GM12878 (cell line): ENCODE measurements around the gene APH1B. TPM values are rescaled to one million over a fixed set of nuclear protein-coding genes. Genes with fewer than 3 reads are reported as not detected.
A peak's percentile ranks its signal among the peaks of the same experiment; 100 is the strongest.

Experiments
- ATF2 ChIP-seq: IDR thresholded peaks from 2 replicates; pipeline ENCODE4 v1.6.1; 2012; ENCODE audit warnings: low read length, inconsistent platforms
- HSF1 ChIP-seq: fragments of 150-350 bp; IDR thresholded peaks from 2 replicates; pipeline ENCODE4 v1.6.1; 2014; ENCODE audit warnings: mild to moderate bottlenecking, low read depth, low read length
- IKZF1 ChIP-seq: fragments of 450-650 bp; conservative IDR thresholded peaks from 2 replicates; pipeline ENCODE4 v1.6.1; 2017; ENCODE audit warnings: antibody characterized with exemption, mild to moderate bottlenecking
- POU2F2 ChIP-seq: IDR thresholded peaks from 3 replicates; pipeline ENCODE4 v1.6.1; 2011; ENCODE audit warnings: low read depth, mild to moderate bottlenecking, low read length, borderline replicate concordance
- PRDM15 ChIP-seq: fragments of 450-650 bp; formaldehyde crosslinking; IDR thresholded peaks from 2 replicates; pipeline ENCODE4 v1.4.0; 2020; ENCODE audit warnings: mild to moderate bottlenecking, moderate library complexity
- RAD51 ChIP-seq: fragments of 450-650 bp; IDR thresholded peaks from 2 replicates; pipeline ENCODE4 v1.6.1; 2016; ENCODE audit warnings: moderate library complexity, mild to moderate bottlenecking, inconsistent platforms
- RUNX3 ChIP-seq: IDR thresholded peaks from 2 replicates; pipeline ENCODE4 v1.6.1; 2012; ENCODE audit warnings: low read length, inconsistent platforms
- TARDBP ChIP-seq: IDR thresholded peaks from 2 replicates; pipeline ENCODE4 v1.6.1; 2016; ENCODE audit warnings: borderline replicate concordance
- polyA plus RNA-seq, 11 experiments: library from polyadenylated mRNA; depleted of rRNA in 4 of 11; unstranded in 6 of 11; stranded (reverse) in 5 of 11; fragments of >200 nt; fragmentation: Nextera tagmentation in 4 of 11; fragmentation: Illumina TruSeq in 1 of 11; extraction: Ambion mirVana in 4 of 11; extraction: Trizol in 1 of 11; gene quantifications; 1 replicate in 1 of 11; 2 replicates in 10 of 11; pipeline versions ENCODE4 v1.2.1 to v1.2.3, GENCODE V29; 2011 to 2016; ENCODE audit warnings: inconsistent platforms in 2 of 11, missing spikeins in 2 of 11, low read depth in 1 of 11
- total RNA-seq, 4 experiments: library from RNA; depleted of rRNA in 3 of 4; stranded (reverse); fragments of >200 nt in 3 of 4; fragmentation: Illumina TruSeq in 1 of 4; extraction: Trizol in 1 of 4; gene quantifications; 2 replicates each; pipeline versions ENCODE4 v1.2.1 to v1.2.3, GENCODE V29; 2013 to 2021

APH1B gene
- total and polyA plus RNA-seq, 10 of the 15 experiments (the other 5 are each of a cell fraction or from before 2014, with no cell fraction given), result 5.0 to 20.8 (median 11.1) TPM

GRCh38 chr15:63233667-63234423 is 43.6 kb upstream of the APH1B start (continued):
- no peak for TF ChIP-seq PRDM15
- TF ChIP-seq RAD51, result peak; percentile 75
- no peak for TF ChIP-seq ATF2
- TF ChIP-seq TARDBP, result no peak
- peak; percentile 46; the same call in 1 of the 2 replicates for TF ChIP-seq RUNX3
- TF ChIP-seq IKZF1, result no peak
- TF ChIP-seq POU2F2, result no peak
- no peak for TF ChIP-seq HSF1
